Thyroid gland (tissue), 4 donors: ENCODE measurements around the gene SNCB.

Experiments used
- CTCF ChIP-seq, 6 experiments: fragments of 200-600 bp in 3 of 6; fragments of 450-650 bp in 3 of 6; sonication (generic) in 3 of 6; IDR thresholded peaks; one replicate each; pipeline ENCODE4 v1.5.1; 2016 to 2019; ENCODE audit warnings: antibody characterized with exemption in 6 of 6, mild to moderate bottlenecking in 2 of 6, inconsistent platforms in 1 of 6, moderate library complexity in 1 of 6
- POLR2A ChIP-seq, 2 donors: fragments of 450-650 bp; IDR thresholded peaks; one replicate each; pipeline ENCODE4 v1.6.1; 2017; ENCODE audit warnings: antibody characterized with exemption in 2 of 2, mild to moderate bottlenecking in 2 of 2, moderate library complexity in 1 of 2

GRCh38 chr5:176596069-176596644, 34.2 kb downstream of the SNCB start:
- TF ChIP-seq CTCF (IDR thresholded peaks at IDR 0.05) (no peak), POLR2A (IDR thresholded peaks at IDR 0.05) (no peak)
